T1000 (cell line): ENCODE results near the gene IL19.

Source experiments
- DNase-seq: peaks from one replicate; lab custom pipeline; 2025; ENCODE audit warnings: mixed read lengths; lab: John Stamatoyannopoulos, UW

The IL19 gene

DNA sequence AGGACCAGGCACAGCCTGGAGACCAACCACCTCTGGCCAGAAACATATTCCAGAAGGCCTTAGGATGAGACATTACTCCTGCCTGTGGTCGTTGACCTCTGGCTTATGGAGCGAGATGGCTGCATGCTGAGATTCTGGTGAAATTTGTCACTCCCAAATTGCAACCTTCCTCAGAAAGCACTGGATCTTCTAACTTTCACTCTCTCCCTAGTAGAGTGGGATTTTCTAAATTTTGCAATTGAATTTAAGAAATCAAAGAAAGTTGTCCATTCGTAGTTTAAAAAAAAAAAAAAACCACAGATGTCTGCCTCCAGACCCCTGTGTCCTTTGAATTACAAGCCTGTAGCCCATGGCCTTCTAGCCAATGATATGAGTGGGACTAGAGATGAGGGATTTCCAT is 30.3 kb downstream of the IL19 start:
- DNase-seq: no peak

DNA sequence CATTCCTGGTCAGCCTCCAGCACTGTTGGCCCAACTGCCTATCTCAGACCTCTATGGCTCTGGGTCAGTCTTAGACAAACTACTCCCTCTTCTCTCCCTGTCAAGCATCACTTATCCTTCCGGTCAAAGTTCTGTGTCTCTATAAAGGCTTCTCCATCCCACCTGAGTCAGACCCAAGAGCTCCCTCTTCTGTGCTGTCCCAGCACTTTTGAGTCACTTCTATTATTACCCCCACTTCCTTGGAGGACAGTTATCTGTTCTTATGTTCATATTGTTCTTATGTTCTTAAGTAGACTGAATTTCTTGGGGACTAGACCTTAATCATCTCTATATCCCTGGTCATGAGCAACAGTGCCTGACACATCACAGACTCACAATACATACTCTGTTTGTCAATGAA is 30.9 kb downstream of the IL19 start:
- no peak for DNase-seq

DNA sequence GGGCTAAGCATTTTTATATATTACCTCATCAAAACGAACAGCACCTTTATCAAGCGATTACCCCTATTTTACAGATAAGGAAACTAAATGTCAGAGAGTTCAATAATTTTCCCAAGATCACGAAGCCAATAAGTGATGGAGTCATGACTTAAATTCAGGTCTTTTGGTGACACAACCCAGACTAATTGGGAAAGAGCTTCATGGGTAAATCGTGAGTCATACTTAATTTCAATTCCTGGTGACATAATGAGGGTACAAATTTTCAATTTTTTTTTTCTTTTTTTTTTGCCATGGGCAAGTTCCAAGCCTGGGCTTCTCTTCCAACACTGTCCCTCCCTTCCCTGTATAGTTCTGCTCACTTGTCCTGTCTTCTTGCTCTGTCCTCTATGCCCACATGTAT is 31.8 kb downstream of the IL19 start:
- DNase-seq: no peak

DNA sequence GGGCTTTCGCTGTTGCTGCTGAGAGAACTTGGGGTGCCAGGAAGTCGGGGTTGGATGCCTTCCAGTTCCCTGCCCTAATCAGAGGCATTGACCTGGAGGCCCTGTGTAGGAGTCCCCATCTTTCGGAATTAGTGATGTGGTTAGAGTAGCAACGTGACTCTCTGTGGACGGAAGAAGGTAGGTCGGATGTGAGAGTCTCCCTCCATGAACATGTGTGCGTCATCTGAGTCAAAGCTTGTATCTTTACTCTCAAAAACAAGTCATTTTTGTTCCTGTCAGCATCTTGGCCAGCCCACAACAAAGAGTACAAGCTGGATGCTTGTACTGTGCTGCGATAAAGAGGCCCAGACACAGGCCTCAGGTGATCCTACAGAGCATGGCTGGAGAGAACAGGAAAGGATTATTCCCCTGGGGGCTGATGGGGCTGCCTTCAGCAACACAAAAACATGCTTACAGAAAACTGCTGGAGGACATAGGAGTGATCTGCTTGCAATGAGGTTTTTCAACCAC is 32.7 kb downstream of the IL19 start:
- DNase-seq: no peak

DNA sequence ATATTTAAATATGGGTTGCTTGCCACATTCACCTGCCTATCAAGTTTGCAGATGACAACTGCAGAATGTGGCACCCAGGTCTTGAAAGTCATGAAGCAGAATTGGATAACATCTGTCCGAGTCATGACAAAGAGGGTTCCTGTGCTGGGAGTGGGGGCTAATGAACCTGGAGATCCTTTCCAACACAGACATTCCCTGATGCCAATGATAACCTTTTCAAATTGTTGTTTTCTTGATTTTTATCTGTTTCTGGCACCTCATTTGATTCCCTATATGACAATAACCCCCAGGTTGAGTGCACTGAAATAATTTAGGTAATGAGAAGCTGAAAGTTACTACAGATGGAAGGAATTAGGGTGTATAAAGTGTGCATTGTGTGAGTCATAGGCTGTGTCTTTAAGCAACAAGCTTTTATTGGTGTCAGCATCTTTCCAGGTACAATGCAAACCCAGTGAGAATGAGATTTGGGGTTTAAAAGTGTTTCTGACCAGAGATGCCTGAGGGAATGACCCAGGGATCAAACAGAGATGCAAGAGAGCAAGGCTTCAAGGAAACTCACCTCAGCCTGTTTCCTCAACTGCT is 33.7 kb downstream of the IL19 start:
- DNase-seq: no peak

DNA sequence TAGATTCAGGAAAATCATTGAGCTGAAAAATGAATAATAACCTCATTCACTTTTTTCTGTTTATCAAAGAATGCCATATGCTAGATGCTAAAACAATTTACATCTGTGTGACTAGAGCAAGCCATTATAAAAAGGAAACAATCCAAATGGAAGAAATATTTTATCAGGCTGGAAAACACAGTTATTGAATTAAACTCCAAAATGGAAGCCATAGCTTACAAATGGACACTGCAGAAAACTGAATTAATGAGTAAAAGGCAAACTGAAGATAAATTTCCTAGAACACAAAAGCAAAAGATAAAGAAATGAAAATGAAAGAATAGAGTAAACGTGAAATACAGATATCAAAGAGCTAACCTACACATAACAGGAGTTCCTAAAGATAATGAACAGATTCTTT is 34.8 kb downstream of the IL19 start:
- no peak for DNase-seq

DNA sequence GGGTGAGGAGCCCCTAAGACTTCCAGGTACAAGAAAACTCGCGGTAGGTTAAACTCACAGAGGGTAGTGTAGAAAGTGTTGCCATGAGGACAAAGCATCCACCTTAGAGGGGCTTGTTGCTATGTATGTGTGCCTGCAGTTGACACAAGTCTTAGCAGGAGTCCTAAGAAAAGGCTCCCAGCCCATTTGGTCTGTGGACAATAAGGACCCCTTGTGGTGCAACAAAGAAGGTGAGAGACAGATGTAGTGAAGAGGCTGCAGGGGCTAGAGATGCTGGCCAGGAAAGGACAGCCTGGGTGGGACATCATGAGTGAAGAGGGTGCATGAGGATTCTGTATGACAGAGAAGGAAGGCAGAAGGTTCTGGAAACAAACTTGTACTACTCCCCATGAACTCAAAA is 38.0 kb downstream of the IL19 start:
- DNase-seq: no peak

DNA sequence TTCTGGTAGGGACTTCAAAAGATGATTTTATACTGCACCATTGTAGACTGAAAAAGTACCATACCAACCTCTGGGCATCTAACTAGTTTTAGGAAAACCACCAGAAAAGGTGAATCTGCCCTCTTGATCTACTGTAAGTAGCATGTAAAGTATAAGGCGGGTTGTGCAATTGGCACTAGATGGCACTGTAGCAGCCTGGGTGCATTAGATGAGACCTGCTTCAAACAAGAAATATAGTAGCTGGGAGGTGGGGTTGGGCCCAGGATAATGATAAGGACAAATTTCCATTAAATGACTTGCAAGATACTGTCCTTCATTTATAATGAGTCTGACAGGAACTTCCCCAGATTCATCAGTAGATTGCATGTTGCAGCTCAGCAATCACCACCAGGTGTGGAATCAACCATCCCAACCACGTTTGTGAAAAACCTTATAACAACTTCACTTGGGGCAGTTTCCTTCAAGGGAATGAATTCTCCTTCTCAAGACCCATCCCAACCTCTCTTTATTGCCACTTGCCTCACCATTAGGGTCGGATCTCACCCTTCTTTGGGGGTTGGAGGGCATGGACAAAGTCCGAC is 39.0 kb downstream of the IL19 start:
- no peak for DNase-seq

DNA sequence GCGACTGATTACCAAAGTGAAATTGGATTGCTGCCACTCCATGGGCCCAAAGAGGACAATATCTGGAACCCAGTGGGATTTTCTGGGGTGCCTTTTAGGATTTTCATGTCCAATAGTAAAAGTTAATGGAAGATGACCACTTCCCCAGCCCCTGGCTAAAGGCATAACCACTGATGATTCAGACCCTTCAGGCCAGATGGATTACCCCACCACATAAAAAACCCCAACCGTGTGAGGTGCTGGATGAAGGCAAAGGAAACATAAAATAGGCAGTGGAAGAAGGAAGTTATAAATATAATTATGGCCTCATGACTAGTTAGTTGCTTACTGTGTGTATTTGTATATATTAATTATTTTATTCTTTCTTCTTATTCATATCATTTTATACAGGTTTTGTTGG is 41.9 kb downstream of the IL19 start:
- DNase-seq: no peak

DNA sequence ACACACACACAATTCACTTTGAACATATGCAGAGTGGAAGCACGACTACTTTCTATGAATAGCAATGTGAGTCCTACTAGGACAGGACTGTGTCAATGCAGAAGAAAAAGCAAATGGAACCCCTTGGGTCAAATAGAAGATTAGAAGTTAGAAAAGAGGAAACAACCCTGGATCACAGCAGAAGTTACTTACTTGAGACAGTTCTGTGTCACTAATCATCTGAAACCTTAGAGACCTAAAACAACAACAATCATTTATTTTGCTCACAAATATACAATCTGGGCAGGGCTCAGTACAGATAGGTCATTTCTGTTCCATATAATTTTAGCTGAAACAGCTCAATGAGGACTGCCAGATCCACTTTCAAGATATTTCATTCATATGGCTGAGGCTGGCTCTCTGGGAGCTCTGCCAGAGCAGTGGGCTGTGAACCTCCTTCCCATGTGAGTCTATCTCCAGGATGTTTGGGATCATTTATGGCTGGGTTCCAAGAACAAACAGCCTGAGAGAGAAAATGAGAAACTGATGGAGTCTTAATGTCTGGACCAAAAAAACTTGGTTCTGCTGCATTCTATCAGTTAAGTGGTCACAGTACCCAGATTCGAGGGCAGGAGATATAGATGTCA is 44.3 kb downstream of the IL19 start:
- DNase-seq: no peak

DNA sequence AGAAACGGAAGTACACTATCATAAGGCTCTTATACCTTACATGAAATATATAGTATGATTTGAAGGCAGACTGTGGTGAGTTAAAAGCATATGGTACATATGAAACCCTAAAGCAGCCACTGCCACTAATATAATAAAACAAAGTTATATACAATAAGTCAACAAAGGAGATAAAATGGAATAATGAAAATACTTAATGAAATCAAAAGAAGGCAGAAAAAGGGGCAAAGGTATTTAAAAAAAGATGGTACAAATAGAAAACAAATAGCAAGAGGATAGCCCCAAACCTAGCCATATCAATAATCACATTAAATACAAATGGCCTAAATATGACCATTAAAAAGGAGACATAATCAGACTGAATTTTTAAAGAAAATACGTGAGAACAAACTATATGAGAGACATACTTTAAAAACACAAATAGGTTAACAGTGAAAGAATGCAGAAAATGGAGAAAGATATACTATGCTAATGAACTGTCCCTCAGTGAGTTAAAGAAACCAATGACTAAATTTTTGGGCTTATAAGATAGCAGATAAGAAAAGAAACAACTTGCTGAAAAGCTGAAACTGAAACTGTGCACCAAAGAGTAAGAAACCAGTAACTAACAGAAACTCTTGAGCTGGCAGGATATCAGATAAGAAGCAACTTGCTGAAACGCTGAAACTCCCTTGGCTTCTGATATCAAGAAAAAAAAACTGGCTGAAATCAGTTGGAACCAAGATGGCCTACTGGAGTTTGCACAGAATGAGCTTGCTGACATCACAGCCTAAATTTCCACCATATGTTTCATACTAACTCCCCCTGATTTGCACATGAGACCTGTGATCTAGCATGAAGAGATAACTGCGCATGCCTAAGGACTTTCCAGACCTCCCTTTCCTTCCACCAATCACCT is 46.1 kb downstream of the IL19 start:
- no peak for DNase-seq

DNA sequence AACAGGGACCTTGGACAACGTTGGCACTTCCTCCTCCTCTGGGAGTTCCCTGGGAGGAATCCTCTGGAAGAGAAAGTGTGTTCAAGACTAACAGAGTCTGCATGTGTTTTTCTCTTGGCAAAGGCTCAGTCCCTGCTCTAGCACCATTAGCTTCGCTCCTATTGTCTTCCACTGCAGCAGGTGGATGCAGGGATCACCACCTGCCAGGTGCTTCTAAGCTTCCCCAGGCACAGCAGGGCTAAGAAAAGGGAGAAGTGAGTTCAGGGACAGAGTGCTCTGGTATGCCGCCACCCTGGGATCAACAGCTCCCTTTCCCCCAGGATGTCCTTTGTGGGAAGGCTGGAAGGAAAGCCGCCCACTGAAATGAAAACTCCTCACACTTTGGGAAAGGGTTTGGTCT is 50.9 kb downstream of the IL19 start:
- no peak for DNase-seq

DNA sequence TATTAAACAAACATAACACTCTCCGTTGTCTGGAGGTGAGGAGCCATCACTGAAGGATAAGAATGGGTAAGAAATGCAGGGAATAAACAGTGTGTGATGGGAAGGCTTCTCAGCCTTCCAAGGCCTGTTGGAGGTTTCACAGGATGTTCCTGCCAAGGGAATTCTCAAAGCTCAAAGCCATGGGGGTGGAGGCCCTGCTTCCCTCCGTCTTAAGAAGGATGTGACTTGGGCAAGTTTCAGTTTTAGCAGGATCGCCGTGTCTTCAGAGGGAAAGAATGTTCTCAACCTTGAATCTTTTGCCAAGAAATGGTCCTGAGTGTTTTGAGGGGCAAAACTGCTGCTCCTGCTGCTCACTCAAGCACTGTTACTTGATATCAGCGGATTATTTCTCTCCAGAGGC is 53.2 kb downstream of the IL19 start:
- no peak for DNase-seq

DNA sequence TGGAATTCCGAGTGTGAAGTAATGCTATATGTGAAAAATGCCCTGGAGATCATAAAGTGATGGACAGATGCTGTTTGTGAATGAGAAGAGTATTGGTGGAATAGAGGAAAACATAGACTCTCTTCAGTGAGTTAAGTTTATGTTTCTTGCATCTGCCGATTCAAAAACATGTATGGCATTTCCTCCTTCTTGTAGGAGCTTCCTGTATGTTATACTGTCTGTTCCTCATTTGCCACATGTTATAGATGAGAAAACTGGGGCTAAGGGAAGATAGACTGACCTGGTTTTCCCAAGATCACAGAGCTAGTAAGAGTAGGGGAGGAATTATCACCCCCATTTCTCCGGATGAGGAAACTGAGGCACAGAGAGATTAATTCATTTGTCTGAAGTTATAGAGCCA is 53.8 kb downstream of the IL19 start:
- no peak for DNase-seq

DNA sequence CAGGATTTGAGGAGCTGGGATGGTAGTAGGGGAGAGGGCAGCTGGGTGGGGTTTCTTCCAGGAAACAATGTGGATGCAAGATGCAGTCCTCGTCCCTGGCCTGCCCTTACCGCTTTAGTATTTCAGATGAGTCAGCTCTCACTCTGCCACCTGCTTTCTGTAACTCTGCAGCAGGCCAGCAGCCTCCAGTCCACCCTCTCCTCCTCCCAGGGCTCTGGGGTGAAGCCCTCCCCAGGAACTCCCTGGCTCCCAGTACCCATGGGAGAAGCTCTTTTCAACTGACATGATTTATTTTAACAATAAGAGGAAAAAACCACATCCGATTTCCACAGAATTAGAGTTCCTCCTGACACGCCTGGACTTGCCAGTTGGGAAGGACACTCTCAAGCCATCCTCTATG is 55.8 kb downstream of the IL19 start:
- DNase-seq: no peak

DNA sequence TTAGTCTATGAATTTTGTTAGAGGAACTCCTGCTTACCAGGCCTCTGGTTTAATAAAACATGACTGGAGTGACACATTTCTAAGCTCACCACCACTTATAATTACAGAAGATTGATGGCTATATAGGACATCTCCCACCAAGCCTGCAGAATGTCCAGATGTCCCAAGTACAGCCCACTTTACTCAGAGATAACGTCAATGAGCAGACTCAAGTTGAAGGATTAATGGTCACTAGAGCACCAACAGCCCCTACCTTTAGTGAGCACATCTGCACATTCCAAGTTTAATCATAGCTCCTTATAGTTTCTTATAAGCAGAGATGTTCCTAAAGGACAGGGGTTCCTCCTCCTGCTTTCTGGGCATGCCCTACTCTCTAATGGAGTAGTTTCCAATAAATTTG is 57.5 kb downstream of the IL19 start:
- DNase-seq: no peak

DNA sequence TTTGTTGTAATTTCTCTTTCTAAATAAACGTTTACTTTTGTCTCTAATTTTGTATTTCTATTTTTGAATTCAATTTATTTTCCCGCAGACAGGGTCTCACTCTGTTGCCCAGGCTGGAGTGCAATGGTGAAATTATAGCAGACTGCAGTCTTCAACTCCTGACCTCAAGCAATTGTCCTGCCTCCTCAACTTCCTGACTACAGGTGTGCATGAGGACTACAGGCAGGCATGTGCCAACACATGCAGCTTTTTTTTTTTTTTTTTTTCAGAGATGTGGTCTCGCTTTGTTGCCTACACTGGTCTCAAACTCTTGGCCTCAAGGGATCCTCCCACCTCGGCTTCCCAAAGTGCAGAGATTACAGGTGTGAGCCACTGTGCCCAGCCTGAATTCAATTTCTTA is 58.2 kb downstream of the IL19 start:
- no peak for DNase-seq

DNA sequence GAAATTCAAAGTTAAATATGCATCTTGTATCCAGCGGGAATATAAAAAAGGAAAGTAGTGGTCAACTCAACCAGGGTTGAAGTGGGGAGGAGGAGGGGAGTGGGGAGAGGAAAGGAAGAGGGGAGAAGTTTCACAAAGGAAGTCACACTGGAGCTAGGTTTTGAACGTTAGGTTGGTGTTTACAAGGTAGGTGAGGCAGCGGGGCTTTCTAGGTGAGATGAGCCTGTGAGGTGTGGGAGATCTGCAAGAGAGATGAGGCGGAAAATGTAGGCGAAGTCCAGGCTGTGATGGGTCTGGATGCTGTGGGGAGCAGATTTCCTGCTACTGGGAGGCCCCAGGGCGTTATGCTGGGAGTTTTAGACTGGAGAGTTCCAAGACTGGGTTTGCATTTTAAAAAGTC is 58.7 kb downstream of the IL19 start:
- no peak for DNase-seq

DNA sequence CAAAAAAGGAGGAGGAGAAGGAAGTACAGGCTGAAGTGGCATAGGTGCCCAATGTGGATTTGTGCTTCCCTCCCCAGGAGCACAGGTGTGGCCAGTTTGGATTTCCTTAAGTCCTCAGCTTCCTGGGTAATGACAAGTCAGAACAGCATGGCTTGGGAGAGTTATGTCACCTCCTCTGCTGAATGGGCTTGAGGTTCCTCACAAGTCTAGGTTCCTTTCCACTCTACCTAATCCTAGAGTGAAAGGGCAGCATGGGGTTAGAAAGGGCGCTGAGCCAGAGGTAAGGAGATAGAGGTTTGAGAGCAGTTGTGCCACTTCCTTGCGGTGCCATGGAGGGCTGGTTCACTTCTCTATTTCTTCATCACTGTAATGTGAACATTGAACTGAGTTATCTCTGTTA is 59.3 kb downstream of the IL19 start:
- DNase-seq: no peak

DNA sequence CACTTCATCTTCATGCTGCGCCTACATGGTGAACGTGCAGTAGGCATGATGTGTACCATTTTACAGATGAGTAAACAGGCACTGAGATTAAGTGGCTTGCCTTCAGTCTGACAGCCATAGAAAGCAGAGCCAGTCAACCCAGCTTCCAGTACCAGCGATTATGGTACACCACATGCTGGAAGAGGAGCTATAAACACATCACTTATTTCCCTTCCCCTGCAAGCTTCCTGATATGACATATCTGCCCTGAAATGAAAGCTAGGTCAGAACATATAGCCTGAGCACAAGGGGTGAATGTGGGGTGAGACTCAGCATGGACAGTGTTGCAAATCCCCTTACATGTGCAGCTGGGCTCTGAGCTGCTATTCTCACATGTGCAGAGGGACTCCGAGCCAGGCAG is 61.1 kb downstream of the IL19 start:
- DNase-seq: no peak

DNA sequence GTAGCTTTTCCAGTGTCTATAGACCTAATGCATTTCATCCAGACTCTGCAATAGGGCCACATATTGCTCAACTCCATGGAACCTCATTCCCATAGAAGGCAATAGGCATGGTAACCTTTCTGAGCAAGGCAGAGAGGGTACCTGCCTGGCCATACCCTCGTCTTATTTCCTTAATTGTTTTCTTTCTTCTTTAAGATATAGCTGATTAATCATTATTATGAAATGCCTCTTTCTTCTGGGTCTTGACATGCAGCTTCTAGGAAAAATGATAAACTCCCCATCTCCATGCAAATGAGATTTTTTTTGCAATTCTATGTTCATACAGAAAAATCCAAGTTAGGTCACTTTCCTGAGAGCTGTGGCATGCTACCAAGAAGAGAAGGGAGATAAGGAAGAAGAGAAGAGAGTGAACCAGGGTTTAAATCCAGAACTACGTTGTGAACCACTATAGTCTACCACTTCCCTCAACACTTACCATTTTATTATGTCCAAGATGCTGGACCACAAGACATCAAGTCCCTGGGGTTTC is 61.8 kb downstream of the IL19 start:
- DNase-seq: no peak

DNA sequence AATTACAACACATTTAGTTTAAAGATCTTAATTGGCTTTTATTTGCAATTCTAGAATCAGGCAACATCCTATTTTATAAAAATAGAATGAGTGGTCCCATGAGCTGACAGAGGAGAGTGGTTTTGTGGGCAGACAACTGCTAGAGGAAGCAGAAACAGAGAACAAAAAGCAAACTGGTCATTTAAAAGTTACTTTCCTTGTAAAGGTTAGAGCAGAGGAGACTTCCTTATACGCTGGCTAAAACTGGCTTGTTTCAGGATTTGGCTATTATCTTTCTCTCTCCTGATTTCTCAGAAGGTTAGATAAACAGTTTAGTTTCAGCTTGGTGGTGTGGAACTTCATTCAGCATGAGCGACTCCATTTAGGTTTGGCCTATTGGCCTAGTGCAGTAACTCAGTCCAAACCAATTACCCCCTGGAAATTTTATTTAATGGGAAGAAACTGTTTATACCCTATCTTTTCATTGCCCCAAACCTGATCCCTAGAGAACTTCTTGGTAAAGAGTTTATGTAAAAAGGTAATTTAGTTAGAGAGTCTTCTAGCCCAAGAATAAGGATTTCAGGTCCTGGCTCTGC is 62.6 kb downstream of the IL19 start:
- DNase-seq: no peak
